GM19025 (cell line): ENCODE data around the gene ANO7.

Source experiments
- ATAC-seq: cut with Tn5 transposase; IDR thresholded peaks from one replicate; pipeline ENCODE4 v1.9.1; 2021; ENCODE audit warnings: mild to moderate bottlenecking, low read depth, moderate library complexity; ENCODE audit not compliant: unreplicated experiment

Gene ANO7

GRCh38 chr2:241204490-241204889, 16.0 kb downstream of the ANO7 start:
- ATAC-seq = no peak

GRCh38 chr2:241205086-241205485, 16.6 kb downstream of the ANO7 start:
- no peak for ATAC-seq

DNA sequence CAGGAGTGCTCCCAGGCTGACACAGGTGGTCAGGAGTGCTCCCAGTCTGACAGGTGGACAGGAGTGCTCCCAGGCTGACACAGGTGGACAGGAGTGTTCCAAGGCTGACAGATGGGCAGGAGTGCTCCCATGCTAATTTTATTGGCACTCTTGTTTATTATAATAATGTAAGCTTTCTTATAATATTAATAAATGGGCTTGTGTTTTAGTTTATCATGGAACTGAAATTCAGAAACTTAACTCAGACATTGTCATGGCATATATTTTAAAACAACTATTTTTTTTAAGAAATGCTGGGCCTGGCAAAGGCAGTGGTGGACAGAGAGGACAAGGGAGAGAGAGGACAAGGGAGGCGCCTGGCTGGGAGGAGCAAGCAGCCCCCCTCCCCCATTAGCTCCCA, 18.7 kb downstream of the ANO7 start:
- no peak for ATAC-seq

GRCh38 chr2:241207641-241208040, 19.2 kb downstream of the ANO7 start:
- no peak for ATAC-seq

- no peak for ATAC-seq
Measured at GRCh38 chr2:241208058-241208457, 19.6 kb downstream of the ANO7 start.

DNA sequence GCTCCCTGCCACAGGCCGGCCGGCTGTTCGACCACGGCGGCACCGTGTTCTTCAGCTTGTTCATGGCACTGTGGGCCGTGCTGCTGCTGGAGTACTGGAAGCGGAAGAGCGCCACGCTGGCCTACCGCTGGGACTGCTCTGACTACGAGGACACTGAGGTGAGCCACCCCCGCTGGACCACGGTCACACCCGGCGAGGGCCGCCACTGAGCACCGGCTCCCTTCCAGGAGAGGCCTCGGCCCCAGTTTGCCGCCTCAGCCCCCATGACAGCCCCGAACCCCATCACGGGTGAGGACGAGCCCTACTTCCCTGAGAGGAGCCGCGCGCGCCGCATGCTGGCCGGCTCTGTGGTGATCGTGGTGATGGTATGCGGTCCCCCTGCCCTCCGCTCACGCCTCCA, 20.8 kb downstream of the ANO7 start:
- no peak for ATAC-seq

DNA sequence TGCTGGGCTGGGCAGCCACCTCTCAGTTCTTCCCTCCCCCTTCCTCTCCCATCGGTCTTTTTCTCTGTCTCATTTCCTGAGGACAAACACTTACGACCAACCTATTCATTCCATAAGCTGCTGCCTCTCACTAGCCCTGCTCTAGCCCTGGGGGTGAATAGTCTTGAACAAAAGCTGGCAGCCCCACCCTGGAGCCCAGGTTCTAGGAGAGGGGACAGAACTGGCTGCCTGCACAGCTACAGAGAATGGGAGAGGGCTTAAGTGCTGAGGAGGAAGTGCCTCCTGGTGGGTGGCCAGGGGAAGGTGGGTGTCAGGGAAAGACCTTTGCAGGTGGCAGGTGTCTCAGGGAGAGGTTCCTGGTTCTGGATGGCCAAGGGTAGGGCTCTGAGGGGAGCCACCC, 22.8 kb downstream of the ANO7 start:
- ATAC-seq = no peak

- no peak for ATAC-seq
Measured at GRCh38 chr2:241213041-241213440, 24.6 kb downstream of the ANO7 start.

DNA sequence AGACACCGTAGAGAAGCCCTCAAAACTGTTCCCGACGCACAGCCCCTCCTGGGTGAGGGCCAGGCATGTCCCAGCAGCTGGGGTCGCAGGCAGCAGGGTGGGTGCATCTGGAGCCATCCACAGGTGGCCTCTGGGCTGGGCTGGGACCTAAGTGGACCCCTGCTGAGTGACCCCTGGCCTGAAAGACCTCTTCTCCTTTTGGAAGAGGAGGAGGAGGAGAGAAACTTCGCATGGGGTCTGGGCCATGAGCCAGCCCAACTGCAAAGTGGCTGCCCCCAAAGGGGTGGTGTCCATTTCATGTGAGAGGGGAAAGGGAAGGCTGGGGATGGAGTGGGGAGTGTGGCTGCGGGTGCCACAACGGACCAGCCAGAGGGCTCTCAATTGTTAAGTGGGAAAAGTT, 25.1 kb downstream of the ANO7 start:
- ATAC-seq = no peak

DNA sequence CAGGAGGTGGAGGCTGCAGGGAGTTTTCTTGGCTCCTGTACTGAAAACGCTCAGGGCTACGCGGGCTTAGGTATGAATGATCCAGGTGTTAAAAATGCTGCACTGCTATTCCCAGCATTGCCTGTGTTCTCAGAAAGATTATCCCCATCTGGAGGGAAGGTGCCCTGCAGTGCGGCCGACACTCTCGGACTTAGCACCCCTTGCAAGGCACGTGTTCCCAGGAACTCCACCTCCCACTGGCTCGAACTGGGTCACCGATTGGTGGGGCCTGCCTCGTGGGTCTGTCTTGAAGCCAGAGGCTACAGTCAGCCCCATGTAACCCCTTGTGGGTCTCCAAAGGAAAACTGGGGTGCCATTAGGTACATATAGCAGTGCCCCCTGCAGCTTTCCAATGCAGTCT, 25.7 kb downstream of the ANO7 start:
- no peak for ATAC-seq

DNA sequence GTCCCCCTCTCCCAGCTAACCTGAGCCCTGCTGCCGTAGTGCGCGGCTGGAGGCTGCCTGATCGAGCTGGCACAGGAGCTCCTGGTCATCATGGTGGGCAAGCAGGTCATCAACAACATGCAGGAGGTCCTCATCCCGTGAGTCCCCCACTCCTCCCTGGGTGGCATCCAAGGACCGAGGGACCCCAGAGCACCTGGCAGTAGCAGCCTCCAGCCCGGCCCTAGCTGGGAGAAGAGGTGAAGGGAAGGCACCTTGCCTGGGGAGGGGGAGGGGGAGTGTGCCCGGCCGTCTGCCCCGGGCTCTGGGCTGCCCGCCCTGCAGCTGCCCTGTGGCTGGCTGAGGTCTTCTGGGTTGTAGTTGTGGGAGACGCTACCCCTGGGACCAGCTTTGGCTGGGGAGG, 26.3 kb downstream of the ANO7 start:
- no peak for ATAC-seq

DNA sequence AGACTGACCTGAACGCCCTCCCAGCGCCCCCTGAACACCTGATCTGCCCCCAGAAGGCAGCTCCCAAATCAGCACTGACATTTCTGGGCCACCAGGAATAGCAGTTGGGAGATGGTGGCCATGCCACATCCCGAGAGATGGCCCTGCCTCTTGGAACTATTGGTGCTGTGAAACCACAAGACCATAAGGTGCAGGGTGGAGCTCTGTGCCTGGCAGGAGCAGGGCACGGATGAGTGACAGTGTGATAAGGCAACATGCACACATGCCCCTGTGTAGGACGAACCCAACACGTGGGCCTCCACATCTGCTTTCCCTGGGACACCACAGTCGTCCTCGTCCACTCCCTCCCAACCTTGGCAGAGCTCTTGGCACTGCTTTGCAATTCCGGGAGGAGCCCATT, 26.9 kb downstream of the ANO7 start:
- no peak for ATAC-seq

GRCh38 chr2:241216211-241216761, 27.8 kb downstream of the ANO7 start:
- no peak for ATAC-seq

- ATAC-seq = no peak
Measured at GRCh38 chr2:241217320-241218031, 29.0 kb downstream of the ANO7 start.

DNA sequence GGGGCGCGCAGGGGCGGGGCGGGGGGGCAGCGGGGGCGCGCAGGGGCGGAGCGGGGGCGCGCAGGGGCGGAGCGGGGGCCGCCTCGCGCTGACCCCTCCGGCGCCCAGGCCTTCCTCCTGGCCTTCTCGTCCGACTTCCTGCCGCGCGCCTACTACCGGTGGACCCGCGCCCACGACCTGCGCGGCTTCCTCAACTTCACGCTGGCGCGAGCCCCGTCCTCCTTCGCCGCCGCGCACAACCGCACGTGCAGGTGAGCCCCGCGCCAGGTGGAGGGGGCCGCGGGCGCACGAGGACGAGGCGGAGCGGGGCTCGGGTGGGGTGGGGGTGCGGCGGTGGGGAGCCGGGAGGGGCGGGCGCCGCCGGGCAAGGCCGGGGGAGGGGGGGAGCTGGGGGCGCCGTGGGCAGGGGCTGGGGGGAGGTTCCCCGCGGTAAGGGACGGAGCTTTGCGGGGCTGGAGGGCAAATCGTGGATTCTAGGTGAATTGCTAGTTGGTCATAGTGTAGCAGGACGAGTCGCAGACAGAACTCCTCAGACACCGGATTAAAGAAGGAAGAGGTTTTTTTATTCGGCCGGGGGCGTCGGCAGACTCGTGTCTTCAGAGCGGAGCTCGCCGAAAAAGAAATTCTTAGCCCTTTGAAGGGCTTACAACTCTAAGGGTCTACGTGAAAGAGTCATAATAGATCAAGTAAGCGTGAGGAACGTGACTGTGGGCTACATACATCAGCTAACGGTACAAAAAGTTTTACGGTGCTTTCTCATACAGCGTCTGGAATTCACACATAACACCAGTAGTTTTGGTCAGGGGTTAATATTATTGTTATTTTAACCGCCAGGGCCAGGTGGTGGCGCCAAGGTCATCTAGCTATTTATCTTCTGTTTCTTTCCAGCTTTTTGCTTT, 29.9 kb downstream of the ANO7 start:
- ATAC-seq = no peak

DNA sequence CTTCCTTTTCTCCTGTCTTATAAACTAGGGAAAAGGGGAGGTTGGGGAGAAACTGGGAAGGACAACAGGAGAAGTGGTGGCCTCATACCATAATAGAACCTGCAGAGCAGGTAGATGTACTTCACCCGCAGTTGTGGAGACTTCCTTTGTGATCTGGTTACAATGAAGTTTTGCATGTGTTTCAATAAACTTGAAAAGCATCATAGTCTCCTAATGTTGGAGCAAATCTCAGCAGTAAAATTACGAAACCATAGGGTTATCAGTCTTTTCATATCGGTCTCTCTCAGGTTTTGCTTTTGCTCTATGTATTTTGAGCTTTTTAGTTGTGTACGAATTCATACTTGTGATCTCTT, 30.5 kb downstream of the ANO7 start:
- ATAC-seq = no peak

DNA sequence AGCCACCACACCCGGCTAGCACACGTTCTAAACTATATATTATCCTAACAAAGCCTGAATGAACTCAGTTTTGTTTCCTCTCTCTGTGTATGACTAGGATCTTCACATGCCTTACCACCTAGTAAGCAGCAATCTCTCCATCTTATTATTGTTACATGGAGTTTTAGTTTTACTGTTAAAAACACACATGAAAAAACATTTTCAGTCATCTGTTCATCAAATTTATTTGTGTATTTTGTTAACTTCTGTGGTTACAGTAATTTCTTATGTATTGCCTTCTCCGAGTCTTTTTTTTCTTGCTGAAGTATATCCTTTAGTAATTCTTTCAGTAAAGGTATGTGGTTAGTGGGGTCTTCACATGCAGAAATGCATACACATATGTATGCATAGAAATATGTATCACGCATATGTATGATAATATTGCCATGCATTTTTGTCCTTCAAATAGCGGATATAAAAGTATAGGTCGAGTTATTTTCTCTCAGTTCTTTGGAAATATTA, 31.4 kb downstream of the ANO7 start:
- ATAC-seq = no peak

DNA sequence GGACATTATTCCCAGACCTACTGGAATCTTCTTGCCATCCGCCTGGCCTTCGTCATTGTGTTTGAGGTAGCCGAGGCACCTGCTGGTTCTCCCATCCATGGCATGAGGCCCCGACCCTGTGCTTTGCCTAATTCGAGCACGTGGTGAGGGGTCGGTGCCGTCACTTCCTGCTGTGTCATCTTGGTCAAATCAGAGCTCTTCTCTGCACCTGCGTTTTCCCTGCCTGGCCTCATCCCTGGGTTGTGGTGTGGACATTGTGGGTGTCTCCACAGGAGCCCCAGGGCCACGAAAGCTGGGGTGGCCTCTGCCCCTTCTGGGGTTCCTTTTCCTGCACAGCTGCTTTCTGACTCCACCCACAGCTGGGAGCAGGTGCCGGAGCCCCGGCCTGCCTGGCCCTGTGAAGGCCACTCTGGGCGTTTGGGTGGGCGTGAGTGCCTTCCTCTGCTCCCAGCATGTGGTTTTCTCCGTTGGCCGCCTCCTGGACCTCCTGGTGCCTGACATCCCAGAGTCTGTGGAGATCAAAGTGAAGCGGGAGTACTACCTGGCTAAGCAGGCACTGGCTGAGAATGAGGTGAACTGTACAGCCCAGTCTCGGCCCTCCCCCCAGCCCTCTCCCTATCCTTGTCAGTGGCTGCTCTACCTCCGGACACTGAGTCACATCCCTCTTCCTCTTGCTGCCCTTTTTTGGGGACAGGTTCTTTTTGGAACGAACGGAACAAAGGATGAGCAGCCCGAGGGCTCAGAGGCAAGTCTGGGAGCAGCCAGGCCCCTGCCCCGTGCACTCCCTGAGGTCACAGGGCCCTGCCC, 34.9 kb downstream of the ANO7 start:
- no peak for ATAC-seq

DNA sequence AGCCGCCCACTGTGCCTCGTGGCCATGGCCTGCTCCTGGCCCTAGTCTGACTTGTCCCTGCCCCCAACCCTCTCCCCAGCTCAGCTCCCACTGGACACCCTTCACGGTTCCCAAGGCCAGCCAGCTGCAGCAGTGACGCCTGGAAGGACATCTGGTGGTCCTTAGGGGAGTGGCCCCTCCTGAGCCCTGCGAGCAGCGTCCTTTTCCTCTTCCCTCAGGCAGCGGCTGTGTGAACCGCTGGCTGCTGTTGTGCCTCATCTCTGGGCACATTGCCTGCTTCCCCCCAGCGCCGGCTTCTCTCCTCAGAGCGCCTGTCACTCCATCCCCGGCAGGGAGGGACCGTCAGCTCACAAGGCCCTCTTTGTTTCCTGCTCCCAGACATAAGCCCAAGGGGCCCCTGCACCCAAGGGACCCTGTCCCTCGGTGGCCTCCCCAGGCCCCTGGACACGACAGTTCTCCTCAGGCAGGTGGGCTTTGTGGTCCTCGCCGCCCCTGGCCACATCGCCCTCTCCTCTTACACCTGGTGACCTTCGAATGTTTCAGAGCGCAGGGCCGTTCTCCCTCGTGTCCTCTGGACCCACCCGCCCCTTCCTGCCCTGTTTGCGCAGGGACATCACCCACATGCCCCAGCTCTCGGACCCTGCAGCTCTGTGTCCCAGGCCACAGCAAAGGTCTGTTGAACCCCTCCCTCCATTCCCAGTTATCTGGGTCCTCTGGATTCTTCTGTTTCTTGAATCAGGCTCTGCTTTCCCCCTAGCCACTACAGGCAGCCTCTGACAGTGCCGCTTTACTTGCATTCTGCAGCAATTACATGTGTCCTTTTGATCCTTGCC, 35.8 kb downstream of the ANO7 start:
- no peak for ATAC-seq
